ENCODE data around the gene NR2E3.

NR2E3 gene

GRCh38 chr15:71822890-71823630 is 12.7 kb downstream of the NR2E3 start:
- Histone ChIP-seq H3K4me1 (ENCODE audit: control insufficient read depth, low read depth, low read length) (no peaks in the 10 kb centered on the region), H3K4me3 (ENCODE audit: low read length) (no peak overlapping the region), H3K79me1 (ENCODE audit: low read length) (no peaks in the 10 kb centered on the region), H3K18ac (ENCODE audit: low read length) (no peak overlapping the region), H3K36me3 (ENCODE audit: control insufficient read depth, insufficient read depth, low read length) (no peaks in the 10 kb centered on the region), H3K23ac (ENCODE audit: low read length) (no peak overlapping the region), H3K56ac (ENCODE audit: low read length) (no peak overlapping the region), H2BK120ac (ENCODE audit: low read depth, low read length) (no peak overlapping the region), H3K79me2 (ENCODE audit: control insufficient read depth, insufficient read depth, low read length) (no peaks in the 10 kb centered on the region), H2BK5ac (ENCODE audit: low read length) (no peak overlapping the region), H3K27me3 (ENCODE audit: insufficient read depth, low read length, poor library complexity) (no peaks in the 10 kb centered on the region), H4K8ac (ENCODE audit: low read depth, low read length) (no peak overlapping the region), H4K5ac (ENCODE audit: low read length) (no peak overlapping the region), H2BK15ac (replicated peaks; ENCODE audit: low read depth) (no peak overlapping the region), H3K27ac (ENCODE audit: low read depth, low read length) (no peak overlapping the region), H3K4ac (ENCODE audit: low read depth, low read length) (no peak overlapping the region), H3K4me2 (ENCODE audit: low read length) (no peak overlapping the region), H2AK5ac (ENCODE audit: low read length) (no peak overlapping the region), H3K9ac (ENCODE audit: low read length) (no peak overlapping the region)
- no CpG with 5 or more reads among the region's 3 CpGs for WGBS (ENCODE audit: extremely low coverage, insufficient coverage, low lambda C conversion rate)
- no peak for DNase-seq

- Histone ChIP-seq H3K27ac (ENCODE audit: low read depth, low read length) (no peak overlapping the region), H2BK5ac (ENCODE audit: low read length) (no peak overlapping the region), H3K56ac (ENCODE audit: low read length) (no peak overlapping the region), H2BK15ac (replicated peaks; ENCODE audit: low read depth) (no peak overlapping the region), H3K18ac (ENCODE audit: low read length) (no peak overlapping the region), H2BK120ac (ENCODE audit: low read depth, low read length) (no peak overlapping the region), H3K9ac (ENCODE audit: low read length) (no peak overlapping the region), H3K79me2 (ENCODE audit: control insufficient read depth, insufficient read depth, low read length) (no peaks in the 10 kb centered on the region), H3K79me1 (ENCODE audit: low read length) (no peaks in the 10 kb centered on the region), H3K4me1 (ENCODE audit: control insufficient read depth, low read depth, low read length) (no peaks in the 10 kb centered on the region), H4K8ac (ENCODE audit: low read depth, low read length) (no peak overlapping the region), H3K23ac (ENCODE audit: low read length) (no peak overlapping the region), H3K27me3 (ENCODE audit: insufficient read depth, low read length, poor library complexity) (no peaks in the 10 kb centered on the region), H3K4me3 (ENCODE audit: low read length) (no peak overlapping the region), H3K36me3 (ENCODE audit: control insufficient read depth, insufficient read depth, low read length) (no peaks in the 10 kb centered on the region), H3K4ac (ENCODE audit: low read depth, low read length) (no peak overlapping the region), H3K4me2 (ENCODE audit: low read length) (no peak overlapping the region), H4K5ac (ENCODE audit: low read length) (no peak overlapping the region), H2AK5ac (ENCODE audit: low read length) (no peak overlapping the region)
- DNase-seq, result no peak
- no CpG with 5 or more reads among the region's 3 CpGs for WGBS (ENCODE audit: extremely low coverage, insufficient coverage, low lambda C conversion rate)
Observed at GRCh38 chr15:71823801-71824200, 13.4 kb downstream of the NR2E3 start.

- Histone ChIP-seq H3K56ac (ENCODE audit: low read length) (no peak overlapping the region), H4K5ac (ENCODE audit: low read length) (no peak overlapping the region), H3K4me2 (ENCODE audit: low read length) (no peak overlapping the region), H3K27ac (ENCODE audit: low read depth, low read length) (no peak overlapping the region), H3K23ac (ENCODE audit: low read length) (no peak overlapping the region), H3K79me2 (ENCODE audit: control insufficient read depth, insufficient read depth, low read length) (no peaks in the 10 kb centered on the region), H3K4me3 (ENCODE audit: low read length) (no peak overlapping the region), H3K4ac (ENCODE audit: low read depth, low read length) (no peak overlapping the region), H3K9ac (ENCODE audit: low read length) (no peak overlapping the region), H2BK15ac (replicated peaks; ENCODE audit: low read depth) (no peak overlapping the region), H3K36me3 (ENCODE audit: control insufficient read depth, insufficient read depth, low read length) (no peaks in the 10 kb centered on the region), H2AK5ac (ENCODE audit: low read length) (no peak overlapping the region), H3K18ac (ENCODE audit: low read length) (no peak overlapping the region), H3K4me1 (ENCODE audit: control insufficient read depth, low read depth, low read length) (no peaks in the 10 kb centered on the region), H4K8ac (ENCODE audit: low read depth, low read length) (no peak overlapping the region), H3K27me3 (ENCODE audit: insufficient read depth, low read length, poor library complexity) (no peaks in the 10 kb centered on the region), H2BK5ac (ENCODE audit: low read length) (no peak overlapping the region), H2BK120ac (ENCODE audit: low read depth, low read length) (no peak overlapping the region), H3K79me1 (ENCODE audit: low read length) (no peaks in the 10 kb centered on the region)
- DNase-seq, result no peak
- WGBS (ENCODE audit: extremely low coverage, insufficient coverage, low lambda C conversion rate), result no CpG with 5 or more reads among the region's 4 CpGs
Observed at GRCh38 chr15:71825021-71825730, 14.8 kb downstream of the NR2E3 start.

GRCh38 chr15:71826196-71826595 is 15.8 kb downstream of the NR2E3 start:
- H2BK120ac ChIP-seq (ENCODE audit: low read depth, low read length), result no peak overlapping the region
- H3K56ac ChIP-seq (ENCODE audit: low read length), result no peak overlapping the region
- no peak overlapping the region for H3K4ac ChIP-seq (ENCODE audit: low read depth, low read length)
- H3K4me3 ChIP-seq (ENCODE audit: low read length), result no peak overlapping the region
- no peak overlapping the region for H2AK5ac ChIP-seq (ENCODE audit: low read length)
- no peak overlapping the region for H4K8ac ChIP-seq (ENCODE audit: low read depth, low read length)
- H3K27me3 ChIP-seq (ENCODE audit: insufficient read depth, low read length, poor library complexity), result no peaks in the 10 kb centered on the region
- no CpG with 5 or more reads among the region's 5 CpGs for WGBS (ENCODE audit: extremely low coverage, insufficient coverage, low lambda C conversion rate)
- H3K4me1 ChIP-seq (ENCODE audit: control insufficient read depth, low read depth, low read length), result no peaks in the 10 kb centered on the region
- no peak overlapping the region for H2BK5ac ChIP-seq (ENCODE audit: low read length)
- no peak for DNase-seq
- no peak overlapping the region for H2BK15ac ChIP-seq (replicated peaks; ENCODE audit: low read depth)
- no peak overlapping the region for H3K4me2 ChIP-seq (ENCODE audit: low read length)
- H3K79me1 ChIP-seq (ENCODE audit: low read length), result no peaks in the 10 kb centered on the region
- no peak overlapping the region for H3K9ac ChIP-seq (ENCODE audit: low read length)
- no peaks in the 10 kb centered on the region for H3K79me2 ChIP-seq (ENCODE audit: control insufficient read depth, insufficient read depth, low read length)
- H3K27ac ChIP-seq (ENCODE audit: low read depth, low read length), result no peak overlapping the region
- H3K36me3 ChIP-seq (ENCODE audit: control insufficient read depth, insufficient read depth, low read length), result no peaks in the 10 kb centered on the region
- H3K23ac ChIP-seq (ENCODE audit: low read length), result no peak overlapping the region
- no peak overlapping the region for H3K18ac ChIP-seq (ENCODE audit: low read length)
- no peak overlapping the region for H4K5ac ChIP-seq (ENCODE audit: low read length)

- Histone ChIP-seq H3K79me2 (ENCODE audit: control insufficient read depth, insufficient read depth, low read length) (no peaks in the 10 kb centered on the region), H2AK5ac (ENCODE audit: low read length) (no peak overlapping the region), H3K18ac (ENCODE audit: low read length) (no peak overlapping the region), H3K9ac (ENCODE audit: low read length) (no peak overlapping the region), H3K4ac (ENCODE audit: low read depth, low read length) (no peak overlapping the region), H4K8ac (ENCODE audit: low read depth, low read length) (no peak overlapping the region), H2BK15ac (replicated peaks; ENCODE audit: low read depth) (no peak overlapping the region), H3K56ac (ENCODE audit: low read length) (no peak overlapping the region), H2BK5ac (ENCODE audit: low read length) (no peak overlapping the region), H3K4me1 (ENCODE audit: control insufficient read depth, low read depth, low read length) (no peaks in the 10 kb centered on the region), H4K5ac (ENCODE audit: low read length) (no peak overlapping the region), H3K36me3 (ENCODE audit: control insufficient read depth, insufficient read depth, low read length) (no peaks in the 10 kb centered on the region), H3K79me1 (ENCODE audit: low read length) (no peaks in the 10 kb centered on the region), H3K27me3 (ENCODE audit: insufficient read depth, low read length, poor library complexity) (no peaks in the 10 kb centered on the region), H3K23ac (ENCODE audit: low read length) (no peak overlapping the region), H2BK120ac (ENCODE audit: low read depth, low read length) (no peak overlapping the region), H3K4me2 (ENCODE audit: low read length) (no peak overlapping the region), H3K4me3 (ENCODE audit: low read length) (no peak overlapping the region), H3K27ac (ENCODE audit: low read depth, low read length) (no peak overlapping the region)
- DNase-seq, result no peak
- WGBS (ENCODE audit: extremely low coverage, insufficient coverage, low lambda C conversion rate), result no CpG with 5 or more reads among the region's 2 CpGs
Observed at GRCh38 chr15:71830981-71831380, 20.6 kb downstream of the NR2E3 start.
